HG03139 (cell line): ENCODE results near the gene CCDC178.
"Not testable (repeated sequence)": the region's sequence is repeated elsewhere in the genome, so short reads cannot be mapped to it uniquely, and the experiment has no call there.

ENCODE experiments used
- ATAC-seq: cut with Tn5 transposase; IDR thresholded peaks from one replicate; pipeline ENCODE4 v1.9.1; 2021; ENCODE audit not compliant: unreplicated experiment

The CCDC178 gene

GRCh38 chr18:33014060-33014796 is 426.3 kb downstream of the CCDC178 start:
- ATAC-seq = no peak

- ATAC-seq = no peak
These were observed 430.4 kb downstream of the CCDC178 start for GRCh38 chr18:33010149-33010548.

GRCh38 chr18:32998921-32999320 is 441.6 kb downstream of the CCDC178 start:
- no peak for ATAC-seq

GRCh38 chr18:32998285-32998684 is 442.2 kb downstream of the CCDC178 start:
- ATAC-seq = no peak

- no peak for ATAC-seq
These were observed 456.8 kb downstream of the CCDC178 start for GRCh38 chr18:32983721-32984120.

GRCh38 chr18:32980896-32981295 is 459.6 kb downstream of the CCDC178 start:
- ATAC-seq = no peak

- no peak for ATAC-seq
These were observed 465.0 kb downstream of the CCDC178 start for GRCh38 chr18:32975501-32975900.

- no peak for ATAC-seq
These were observed 465.4 kb downstream of the CCDC178 start for GRCh38 chr18:32975163-32975436.

GRCh38 chr18:32974421-32975162 is 465.9 kb downstream of the CCDC178 start:
- ATAC-seq = peak; percentile 87

GRCh38 chr18:32968248-32968647 is 472.3 kb downstream of the CCDC178 start:
- ATAC-seq = no peak

- ATAC-seq = no peak
These were observed 474.4 kb downstream of the CCDC178 start for GRCh38 chr18:32966141-32966540.

GRCh38 chr18:32961538-32961937 is 479.0 kb downstream of the CCDC178 start:
- no peak for ATAC-seq

GRCh38 chr18:32958746-32959145 is 481.8 kb downstream of the CCDC178 start:
- peak; percentile 83 for ATAC-seq

- ATAC-seq = no peak
These were observed 483.8 kb downstream of the CCDC178 start for GRCh38 chr18:32956591-32957315.

GRCh38 chr18:32952318-32952717 is 488.2 kb downstream of the CCDC178 start:
- not testable (repeated sequence) for ATAC-seq

- ATAC-seq = no peak
These were observed 502.9 kb downstream of the CCDC178 start for GRCh38 chr18:32937597-32937996.

GRCh38 chr18:32937066-32937465 is 503.5 kb downstream of the CCDC178 start:
- ATAC-seq = no peak

- no peak for ATAC-seq
These were observed 506.3 kb downstream of the CCDC178 start for GRCh38 chr18:32934201-32934600.

GRCh38 chr18:32930695-32931301 is 509.7 kb downstream of the CCDC178 start:
- peak; percentile 100 for ATAC-seq

GRCh38 chr18:32929213-32929612 is 511.3 kb downstream of the CCDC178 start:
- ATAC-seq = no peak

GRCh38 chr18:32922951-32923430 is 517.5 kb downstream of the CCDC178 start:
- no peak for ATAC-seq
